Effector memory CD8-positive, alpha-beta T cell (primary cell): Measurements from ENCODE around the gene RNF19B.

Experiments used
- ATAC-seq: fragments of 150-1000 bp; cut with Tn5 transposase; replicated peaks from 2 replicates; pipeline ENCODE4 v1.10.0; 2021; ENCODE audit warnings: mild to moderate bottlenecking, moderate library complexity
- DNase-seq, 3 experiments: peaks; one replicate each; pipeline ENCODE4 v3.0.0; 2021
- H3K27ac Mint-ChIP-seq, 2 donors: one replicate each; pipeline ENCODE4 v1.8.0; 2022; ENCODE audit warnings: mild to moderate bottlenecking in 2 of 2, mixed read lengths in 2 of 2, moderate library complexity in 2 of 2
- H3K27me3 Mint-ChIP-seq, 2 donors: one replicate each; pipeline ENCODE4 v1.8.0; 2022; ENCODE audit warnings: mixed read lengths in 2 of 2
- H3K36me3 Mint-ChIP-seq: one replicate; pipeline ENCODE4 v1.8.0; 2022; ENCODE audit warnings: mild to moderate bottlenecking, moderate library complexity, mixed read lengths; ENCODE audit not compliant: insufficient read depth
- H3K4me1 Mint-ChIP-seq, 2 donors: one replicate each; pipeline ENCODE4 v1.8.0; 2022; ENCODE audit warnings: low read depth in 2 of 2, mixed read lengths in 2 of 2
- H3K4me3 Mint-ChIP-seq, 2 donors: one replicate each; pipeline ENCODE4 v1.8.0; 2022; ENCODE audit warnings: mild to moderate bottlenecking in 2 of 2, mixed read lengths in 2 of 2, moderate library complexity in 2 of 2
- H3K9me3 Mint-ChIP-seq, 2 donors: one replicate each; pipeline ENCODE4 v1.8.0; 2022; ENCODE audit warnings: mixed read lengths in 2 of 2
- total RNA-seq, 9 experiments: gene quantifications; one replicate each; lab custom pipeline; 2026; lab: John Stamatoyannopoulos, UW

The RNF19B gene
- 38.2 to 122 (median 52.4) reads per million in 9 experiments for total RNA-seq

GRCh38 chr1:32964461-32965250 lies at the start of gene RNF19B:
TSS of gene RNF19B (minus strand) at chr1:32964809. CDS start at chr1:32964685, 124 bp downstream.
- H3K4me1 Mint-ChIP-seq = peaks cover 27 to 30% of the 10 kb centered on the region in 2 donors
- H3K4me3 Mint-ChIP-seq = peak within 1 kb of the TSS; percentile 81 to 89

GRCh38 chr1:33013791-33014190 lies 49.2 kb upstream of the RNF19B start:
- no peaks in the 10 kb centered on the region for H3K4me1 Mint-ChIP-seq
- no peak for ATAC-seq
- no peak for DNase-seq
- H3K9me3 Mint-ChIP-seq = no peaks in the 10 kb centered on the region
- no peaks in the 10 kb centered on the region for H3K27me3 Mint-ChIP-seq
- peaks cover 58% of the 10 kb centered on the region for H3K36me3 Mint-ChIP-seq
- H3K27ac Mint-ChIP-seq = no peak overlapping the region
- no peak overlapping the region for H3K4me3 Mint-ChIP-seq

More at GRCh38 chr1:32964461-32965250, at the start of gene RNF19B:
- H3K27ac Mint-ChIP-seq = peak within 1 kb of the TSS; percentile 86 to 87
- H3K9me3 Mint-ChIP-seq = no peaks in the 10 kb centered on the region
- DNase-seq (peak; percentile 90 to 93 (median 92)), ATAC-seq (peak; percentile 86)
- peaks cover 28% of the 10 kb centered on the region for H3K36me3 Mint-ChIP-seq
- peaks cover 0 to 6% of the 10 kb centered on the region in 2 donors for H3K27me3 Mint-ChIP-seq

- no peak for ATAC-seq
- Mint-ChIP-seq H3K4me1 (no peaks in the 10 kb centered on the region), H3K9me3 (no peaks in the 10 kb centered on the region), H3K4me3 (no peak overlapping the region), H3K27ac (peak overlapping the region in 1 of 2 donors; percentile 16), H3K27me3 (no peaks in the 10 kb centered on the region), H3K36me3 (peaks cover 54% of the 10 kb centered on the region)
- DNase-seq = no peak
Measured at GRCh38 chr1:33012165-33012564, 47.6 kb upstream of the RNF19B start.

GRCh38 chr1:33010932-33011731 lies 46.5 kb upstream of the RNF19B start:
- H3K4me3 Mint-ChIP-seq = no peak overlapping the region
- H3K27me3 Mint-ChIP-seq = no peaks in the 10 kb centered on the region
- H3K36me3 Mint-ChIP-seq = peaks cover 58% of the 10 kb centered on the region
- no peak for ATAC-seq
- no peak for DNase-seq
- no peaks in the 10 kb centered on the region for H3K4me1 Mint-ChIP-seq
- H3K9me3 Mint-ChIP-seq = no peaks in the 10 kb centered on the region
- no peak overlapping the region for H3K27ac Mint-ChIP-seq

GRCh38 chr1:33009561-33009960 lies 45.0 kb upstream of the RNF19B start:
- no peak overlapping the region for H3K4me3 Mint-ChIP-seq
- H3K27me3 Mint-ChIP-seq = no peaks in the 10 kb centered on the region
- ATAC-seq = no peak
- peaks cover 58% of the 10 kb centered on the region for H3K36me3 Mint-ChIP-seq
- H3K27ac Mint-ChIP-seq = no peak overlapping the region
- no peak for DNase-seq
- no peaks in the 10 kb centered on the region for H3K9me3 Mint-ChIP-seq
- peaks cover 0 to 3% of the 10 kb centered on the region in 2 donors for H3K4me1 Mint-ChIP-seq

- H3K27ac Mint-ChIP-seq = no peak overlapping the region
- peaks cover 0 to 3% of the 10 kb centered on the region in 2 donors for H3K4me1 Mint-ChIP-seq
- peaks cover 48% of the 10 kb centered on the region for H3K36me3 Mint-ChIP-seq
- no peak for ATAC-seq
- no peaks in the 10 kb centered on the region for H3K9me3 Mint-ChIP-seq
- DNase-seq = no peak
- no peak overlapping the region for H3K4me3 Mint-ChIP-seq
- no peaks in the 10 kb centered on the region for H3K27me3 Mint-ChIP-seq
Measured at GRCh38 chr1:33008051-33008914, 43.7 kb upstream of the RNF19B start.

GRCh38 chr1:33007190-33008050 lies 42.8 kb upstream of the RNF19B start:
- ATAC-seq = peak; percentile 46
- H3K36me3 Mint-ChIP-seq = peaks cover 39% of the 10 kb centered on the region
- H3K27ac Mint-ChIP-seq = no peak overlapping the region
- H3K4me3 Mint-ChIP-seq = no peak overlapping the region
- H3K27me3 Mint-ChIP-seq = no peaks in the 10 kb centered on the region
- peaks cover 0 to 6% of the 10 kb centered on the region in 2 donors for H3K4me1 Mint-ChIP-seq
- no peak for DNase-seq
- no peaks in the 10 kb centered on the region for H3K9me3 Mint-ChIP-seq

GRCh38 chr1:33005838-33006421 lies 41.3 kb upstream of the RNF19B start:
- H3K27me3 Mint-ChIP-seq = no peaks in the 10 kb centered on the region
- DNase-seq = no peak
- H3K4me1 Mint-ChIP-seq = peaks cover 0 to 6% of the 10 kb centered on the region in 2 donors
- peaks cover 24% of the 10 kb centered on the region for H3K36me3 Mint-ChIP-seq
- no peak overlapping the region for H3K27ac Mint-ChIP-seq
- no peak overlapping the region for H3K4me3 Mint-ChIP-seq
- no peak for ATAC-seq
- no peaks in the 10 kb centered on the region for H3K9me3 Mint-ChIP-seq

- peaks cover 18% of the 10 kb centered on the region for H3K36me3 Mint-ChIP-seq
- H3K9me3 Mint-ChIP-seq = no peaks in the 10 kb centered on the region
- DNase-seq (no peak), ATAC-seq (no peak)
- H3K4me3 Mint-ChIP-seq = no peak overlapping the region
- H3K4me1 Mint-ChIP-seq = peaks cover 0 to 6% of the 10 kb centered on the region in 2 donors
- H3K27me3 Mint-ChIP-seq = no peaks in the 10 kb centered on the region
- no peak overlapping the region for H3K27ac Mint-ChIP-seq
Measured at GRCh38 chr1:33005117-33005837, 40.7 kb upstream of the RNF19B start.

GRCh38 chr1:33004613-33005012 lies 40.0 kb upstream of the RNF19B start:
- H3K36me3 Mint-ChIP-seq = peaks cover 14% of the 10 kb centered on the region
- H3K27me3 Mint-ChIP-seq = no peaks in the 10 kb centered on the region
- no peaks in the 10 kb centered on the region for H3K9me3 Mint-ChIP-seq
- no peak overlapping the region for H3K27ac Mint-ChIP-seq
- H3K4me1 Mint-ChIP-seq = peaks cover 0 to 6% of the 10 kb centered on the region in 2 donors
- no peak for ATAC-seq
- DNase-seq = no peak
- no peak overlapping the region for H3K4me3 Mint-ChIP-seq

- peaks cover 0 to 6% of the 10 kb centered on the region in 2 donors for H3K4me1 Mint-ChIP-seq
- no peak overlapping the region for H3K4me3 Mint-ChIP-seq
Measured at GRCh38 chr1:33003657-33004056, 39.0 kb upstream of the RNF19B start.

More at GRCh38 chr1:33003657-33004056, 39.0 kb upstream of the RNF19B start:
- Mint-ChIP-seq H3K36me3 (peaks cover 7% of the 10 kb centered on the region), H3K27ac (no peak overlapping the region), H3K27me3 (no peaks in the 10 kb centered on the region), H3K9me3 (no peaks in the 10 kb centered on the region)
- DNase-seq (no peak), ATAC-seq (no peak)
